IMR-90 (cell line): ENCODE measurements around the gene KAZN. TPM values are rescaled to one million over a fixed set of nuclear protein-coding genes. Genes with fewer than 3 reads are reported as not detected.

Experiments used
- ATAC-seq: fragments of 200-7000 bp; cut with Tn5 transposase; 2 replicates; pipeline ENCODE4 v1.9.1; 2020; ENCODE audit warnings: low read depth, mild to moderate bottlenecking, moderate library complexity
- BruUV-seq: library from RNA; stranded (reverse); fragments of 400-500 nt; replicated peaks from 2 replicates; lab custom pipeline; 2021; lab: Mats Ljungman, UMichigan
- CTCF ChIA-PET: fragments of 300-600 bp; formaldehyde crosslinking; extraction: SDS; loops from one replicate; lab custom pipeline; 2021; ENCODE audit warnings: antibody characterized with exemption; lab: Yijun Ruan, JAX
- POLR2A ChIA-PET: fragments of 300-600 bp; sonication (Branson Sonifier 250); formaldehyde crosslinking; loops from one replicate; lab custom pipeline; 2022; ENCODE audit warnings: antibody characterized with exemption; ENCODE audit not compliant: unreplicated experiment; lab: Charles Lee
- DNase-seq: peaks from one replicate; pipeline ENCODE4 v3.0.0; 2013
- H2AFZ ChIP-seq: replicated peaks from 2 replicates; pipeline ENCODE3; 2013; ENCODE audit warnings: low read length, mild to moderate bottlenecking; ENCODE audit not compliant: poor library complexity
- H2AK5ac ChIP-seq: 2 replicates; pipeline ENCODE4 v1.6.1; 2013; ENCODE audit warnings: low read depth, low read length, inconsistent platforms
- H2AK9ac ChIP-seq: replicated peaks from 2 replicates; pipeline ENCODE3; 2013; ENCODE audit warnings: mild to moderate bottlenecking, low read depth, low read length, moderate library complexity; ENCODE audit not compliant: poor library complexity
- H2BK120ac ChIP-seq: 2 replicates; pipeline ENCODE4 v1.6.1; 2013; ENCODE audit warnings: low read depth, low read length, inconsistent platforms
- H2BK15ac ChIP-seq: 3 replicates; pipeline ENCODE4 v1.6.1; 2013; ENCODE audit warnings: low read depth, low read length, inconsistent platforms
- H2BK20ac ChIP-seq: 2 replicates; pipeline ENCODE4 v1.6.1; 2013; ENCODE audit warnings: low read depth, mild to moderate bottlenecking, inconsistent platforms, low read length, moderate library complexity
- H2BK5ac ChIP-seq: 2 replicates; pipeline ENCODE4 v1.6.1; 2013; ENCODE audit warnings: mild to moderate bottlenecking, low read depth, low read length, inconsistent platforms; ENCODE audit not compliant: poor library complexity, severe bottlenecking
- H3K14ac ChIP-seq: replicated peaks from 2 replicates; pipeline ENCODE4 v1.6.1; 2013; ENCODE audit warnings: low read depth, low read length, inconsistent platforms
- H3K18ac ChIP-seq: 2 replicates; pipeline ENCODE4 v1.6.1; 2013; ENCODE audit warnings: low read depth, low read length, control low read depth
- H3K23ac ChIP-seq: 2 replicates; pipeline ENCODE4 v1.6.1; 2013; ENCODE audit warnings: low read depth, low read length, inconsistent platforms
- H3K27ac ChIP-seq: 2 replicates; pipeline ENCODE4 v1.5.1; 2013; ENCODE audit warnings: mild to moderate bottlenecking, control low read depth, low read length; ENCODE audit not compliant: insufficient read depth
- H3K27me3 ChIP-seq: 2 replicates; pipeline ENCODE4 v1.6.1; 2013; ENCODE audit warnings: low read length; ENCODE audit not compliant: control insufficient read depth, insufficient read depth
- H3K36me3 ChIP-seq: 2 replicates; pipeline ENCODE4 v1.6.1; 2013; ENCODE audit warnings: low read length, mixed read lengths; ENCODE audit not compliant: control insufficient read depth, insufficient read depth
- H3K4ac ChIP-seq: 2 replicates; pipeline ENCODE4 v1.6.1; 2013; ENCODE audit warnings: low read depth, low read length, inconsistent platforms
- H3K4me1 ChIP-seq: 2 replicates; pipeline ENCODE4 v1.6.1; 2013; ENCODE audit warnings: low read length, mixed read lengths; ENCODE audit not compliant: control insufficient read depth, insufficient read depth
- H3K4me2 ChIP-seq: 2 replicates; pipeline ENCODE4 v1.6.1; 2013; ENCODE audit warnings: low read depth, mild to moderate bottlenecking, control low read depth, low read length, moderate library complexity
- H3K4me3 ChIP-seq: 2 replicates; pipeline ENCODE4 v1.5.1; 2013; ENCODE audit warnings: low read depth, mild to moderate bottlenecking, control low read depth, low read length, moderate library complexity; ENCODE audit not compliant: insufficient read depth
- H3K56ac ChIP-seq: 2 replicates; pipeline ENCODE4 v1.6.1; 2013; ENCODE audit warnings: low read length, inconsistent platforms; ENCODE audit not compliant: insufficient read depth; ENCODE audit errors: extremely low read depth
- H3K79me1 ChIP-seq, 2 experiments: 2 replicates each; pipeline ENCODE4 v1.6.1; 2013; ENCODE audit warnings: low read length in 2 of 2, inconsistent platforms in 1 of 2, low read depth in 1 of 2
- H3K9ac ChIP-seq: 2 replicates; pipeline ENCODE4 v1.6.1; 2013; ENCODE audit warnings: low read depth, low read length, control low read depth
- H3K9me1 ChIP-seq: 2 replicates; pipeline ENCODE4 v1.6.1; 2013; ENCODE audit warnings: low read length, inconsistent platforms; ENCODE audit not compliant: insufficient read depth
- H3K9me3 ChIP-seq: 2 replicates; pipeline ENCODE4 v1.6.1; 2013; ENCODE audit warnings: low read length; ENCODE audit not compliant: control insufficient read depth, insufficient read depth
- H4K20me1 ChIP-seq: 2 replicates; pipeline ENCODE4 v1.6.1; 2013; ENCODE audit warnings: low read length, inconsistent platforms; ENCODE audit not compliant: insufficient read depth
- H4K5ac ChIP-seq: 2 replicates; pipeline ENCODE4 v1.6.1; 2013; ENCODE audit warnings: mild to moderate bottlenecking, low read depth, low read length, control low read depth
- H4K8ac ChIP-seq, 2 experiments: 2 replicates each; pipeline ENCODE4 v1.6.1; 2013; ENCODE audit warnings: low read depth in 2 of 2, low read length in 2 of 2, control low read depth in 1 of 2, inconsistent platforms in 1 of 2
- H4K91ac ChIP-seq: 2 replicates; pipeline ENCODE4 v1.6.1; 2013; ENCODE audit warnings: low read depth, low read length, inconsistent platforms; ENCODE audit not compliant: insufficient read depth
- CEBPB ChIP-seq: IDR thresholded peaks from 2 replicates; pipeline ENCODE4 v1.6.1; 2012; ENCODE audit warnings: low read depth, low read length, improper control_type of control experiment
- MAFK ChIP-seq: IDR thresholded peaks from 2 replicates; pipeline ENCODE4 v1.6.1; 2012; ENCODE audit warnings: low read depth, low read length, improper control_type of control experiment
- WGBS, 2 experiments: methylation state at CpG; one replicate each; pipeline versions ENCODE4 v1.1.5 to v1.1.7; 2013; ENCODE audit warnings: missing lambda C conversion rate in 2 of 2; ENCODE audit not compliant: insufficient read length in 1 of 2; ENCODE audit errors: extremely low coverage in 2 of 2; 5-methylcytosine and 5-hydroxymethylcytosine counted together
- dilution Hi-C: fragments of 300-500 bp; cut with HindIII; formaldehyde crosslinking; loops from one replicate; pipeline ENCODE4 v1.14.3; 2018; ENCODE audit warnings: low sequenced_read_pairs; ENCODE audit not compliant: unreplicated experiment
- in situ Hi-C: fragments of 300-500 bp; cut with MboI; formaldehyde crosslinking; loops from 3 replicates; pipeline ENCODE4 v1.14.3; 2019; ENCODE audit warnings: low sequenced_read_pairs, inconsistent platforms, mixed read lengths
- intact Hi-C: fragments of 100-400 bp; cut with micrococcal nuclease; formaldehyde crosslinking; loops from 2 replicates; pipeline ENCODE4 v1.10.0; 2022
- polyA plus RNA-seq, 3 experiments: library from polyadenylated mRNA; depleted of rRNA; stranded (reverse); fragments of >200 nt; gene quantifications; 2 replicates each; pipeline ENCODE4 v1.2.3, GENCODE V29; 2012; ENCODE audit warnings: low replicate concordance in 1 of 3
- total RNA-seq: library from RNA; depleted of rRNA; stranded (reverse); fragments of >200 nt; gene quantifications from 2 replicates; pipeline ENCODE4 v1.2.3, GENCODE V29; 2012
- TF ChIP-seq, protein P1 (sequence below): fragments of 150-350 bp; IDR thresholded peaks from 2 replicates; pipeline ENCODE4 v1.6.1; 2016; ENCODE audit warnings: low read depth, mild to moderate bottlenecking, low read length, moderate library complexity, borderline replicate concordance

The KAZN gene
- total and polyA plus RNA-seq, 2 of the 4 experiments (the other 2 are of a cell fraction): 5.2 to 10.5 TPM

DNA sequence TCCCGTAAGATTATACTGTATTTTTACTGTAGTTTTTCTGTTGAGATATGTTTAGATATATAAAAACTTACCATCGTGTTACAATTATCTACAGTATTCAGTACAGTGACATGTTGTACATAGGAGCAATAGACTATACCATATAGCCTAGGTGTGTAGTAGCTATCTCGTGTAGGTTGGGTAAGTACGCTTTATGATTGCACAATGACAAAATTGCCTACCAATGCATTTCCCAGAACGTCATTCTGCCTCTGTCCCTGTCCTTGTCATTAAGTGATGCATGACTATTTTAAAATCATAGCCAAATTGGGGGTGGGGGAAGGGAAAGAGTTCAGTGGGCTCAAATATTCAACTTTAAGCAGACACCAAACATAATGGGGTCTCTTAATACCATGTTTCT is 321.3 kb downstream of the KAZN start:
- H3K9me3 ChIP-seq: no peaks in the 10 kb centered on the region
- intact Hi-C loops: no loop called here
- WGBS, 2 experiments: no CpG with 5 or more reads among the region's 5 CpGs
- no peak overlapping the region for H3K4ac ChIP-seq
- H2AFZ ChIP-seq: no peak overlapping the region
- in situ Hi-C loops: no loop called here
- H2BK20ac ChIP-seq: no peak overlapping the region
- H3K4me3 ChIP-seq: no peak overlapping the region
- H3K27me3 ChIP-seq: no peaks in the 10 kb centered on the region; the same call in 1 of the 2 replicates
- H3K79me1 ChIP-seq: peaks cover 0 to under 1% of the 10 kb centered on the region in 2 experiments; a peak in 1 of 4 replicates
- no TSS peak for BruUV-seq
- H3K36me3 ChIP-seq: no peaks in the 10 kb centered on the region
- no peak overlapping the region for H3K27ac ChIP-seq
- no peak for DNase-seq
- H2BK15ac ChIP-seq: no peak overlapping the region
- H2AK9ac ChIP-seq: no peak overlapping the region
- H3K9me1 ChIP-seq: 0 out of 2 replicates have a peak, but pooled peaks cover 4% of the 10 kb centered on the region
- H3K23ac ChIP-seq: no peak overlapping the region
- H4K91ac ChIP-seq: no peak overlapping the region
- dilution Hi-C loops: no loop called here
- H3K18ac ChIP-seq: no peak overlapping the region
- ChIA-PET POLR2A (no interaction called here), CTCF (no interaction called here)
- no peaks in the 10 kb centered on the region for H4K20me1 ChIP-seq
- H3K56ac ChIP-seq: no peak overlapping the region
- H4K8ac ChIP-seq: no peak overlapping the region
- no peak overlapping the region for H2BK5ac ChIP-seq
- peaks cover 2% of the 10 kb centered on the region; the same call in 1 of the 2 replicates for H3K4me1 ChIP-seq
- no peak for ATAC-seq
- H2AK5ac ChIP-seq: no peak overlapping the region
- H4K5ac ChIP-seq: no peak overlapping the region
- H3K4me2 ChIP-seq: no peak overlapping the region
- TF ChIP-seq CEBPB (peak; percentile 82), MAFK (no peak)
- TF ChIP-seq, protein P1, sequence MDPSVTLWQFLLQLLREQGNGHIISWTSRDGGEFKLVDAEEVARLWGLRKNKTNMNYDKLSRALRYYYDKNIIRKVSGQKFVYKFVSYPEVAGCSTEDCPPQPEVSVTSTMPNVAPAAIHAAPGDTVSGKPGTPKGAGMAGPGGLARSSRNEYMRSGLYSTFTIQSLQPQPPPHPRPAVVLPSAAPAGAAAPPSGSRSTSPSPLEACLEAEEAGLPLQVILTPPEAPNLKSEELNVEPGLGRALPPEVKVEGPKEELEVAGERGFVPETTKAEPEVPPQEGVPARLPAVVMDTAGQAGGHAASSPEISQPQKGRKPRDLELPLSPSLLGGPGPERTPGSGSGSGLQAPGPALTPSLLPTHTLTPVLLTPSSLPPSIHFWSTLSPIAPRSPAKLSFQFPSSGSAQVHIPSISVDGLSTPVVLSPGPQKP: no peak
- H3K9ac ChIP-seq: no peak overlapping the region
- no peak overlapping the region for H2BK120ac ChIP-seq
- H3K14ac ChIP-seq: no peak overlapping the region
